Parathyroid adenoma (tissue), 2 donors: ENCODE results near the gene COA6.

ENCODE experiments used
- H2AFZ ChIP-seq: fragments of 300-600 bp; sonication (generic); one replicate; pipeline ENCODE4 v1.7.0; 2017; ENCODE audit warnings: antibody characterized with exemption, mild to moderate bottlenecking
- H3K27ac ChIP-seq: fragments of 300-600 bp; sonication (generic); one replicate; pipeline ENCODE4 v1.7.0; 2017
- H3K27me3 ChIP-seq: fragments of 300-600 bp; sonication (generic); one replicate; pipeline ENCODE4 v1.7.0; 2017; ENCODE audit warnings: low read length; ENCODE audit not compliant: control insufficient read depth, insufficient read depth
- H3K36me3 ChIP-seq: fragments of 300-600 bp; sonication (generic); one replicate; pipeline ENCODE4 v1.7.0; 2017; ENCODE audit warnings: low read length; ENCODE audit not compliant: control insufficient read depth, insufficient read depth
- H3K4me1 ChIP-seq: fragments of 300-600 bp; sonication (generic); one replicate; pipeline ENCODE4 v1.7.0; 2017; ENCODE audit warnings: control low read depth
- H3K4me2 ChIP-seq: fragments of 300-600 bp; sonication (generic); one replicate; pipeline ENCODE4 v1.7.0; 2017; ENCODE audit warnings: low read length
- H3K4me3 ChIP-seq: fragments of 300-600 bp; sonication (generic); one replicate; pipeline ENCODE4 v1.7.0; 2017; ENCODE audit warnings: low read depth, low read length
- H3K79me2 ChIP-seq: fragments of 300-600 bp; sonication (generic); one replicate; pipeline ENCODE4 v1.7.0; 2017; ENCODE audit warnings: control low read depth
- H3K9ac ChIP-seq: fragments of 300-600 bp; sonication (generic); one replicate; pipeline ENCODE4 v1.7.0; 2017; ENCODE audit warnings: mild to moderate bottlenecking
- H3K9me3 ChIP-seq: fragments of 300-600 bp; sonication (generic); one replicate; pipeline ENCODE4 v1.7.0; 2017; ENCODE audit warnings: low read length; ENCODE audit not compliant: control insufficient read depth
- TF ChIP-seq, protein P1 (sequence below): fragments of 300-600 bp; sonication (generic); IDR thresholded peaks from one replicate; pipeline ENCODE4 v1.7.0; 2017; ENCODE audit warnings: antibody characterized with exemption, mild to moderate bottlenecking
- donor health status: primary hyperparathyroidism.

Gene COA6

DNA sequence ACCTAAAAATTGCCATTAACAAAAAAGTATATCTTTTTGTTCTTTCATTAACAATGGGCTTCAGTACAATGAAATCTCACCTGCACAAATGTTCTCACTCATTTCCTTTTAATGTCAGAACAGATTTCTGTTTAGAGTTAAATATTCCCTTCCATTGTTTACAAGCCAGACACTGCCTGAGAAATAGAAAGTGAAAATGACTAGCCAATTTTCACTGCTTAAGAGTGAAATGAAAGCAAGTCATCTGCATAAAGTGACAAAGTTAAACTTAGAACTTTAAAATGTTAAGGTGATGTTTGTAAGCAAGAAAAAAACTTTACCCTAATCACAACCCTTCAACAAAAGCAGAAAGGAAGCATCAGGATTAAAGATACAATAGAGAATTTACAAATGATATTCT is 27.5 kb downstream of the COA6 start:
- Histone ChIP-seq H3K4me2 (no peak overlapping the region), H2AFZ (no peak overlapping the region), H3K4me1 (no peaks in the 10 kb centered on the region), H3K27ac (no peak overlapping the region), H3K36me3 (no peaks in the 10 kb centered on the region), H3K9ac (no peak overlapping the region), H3K79me2 (no peaks in the 10 kb centered on the region), H3K9me3 (no peaks in the 10 kb centered on the region), H3K4me3 (no peak overlapping the region), H3K27me3 (no peaks in the 10 kb centered on the region)
- TF ChIP-seq, protein P1, sequence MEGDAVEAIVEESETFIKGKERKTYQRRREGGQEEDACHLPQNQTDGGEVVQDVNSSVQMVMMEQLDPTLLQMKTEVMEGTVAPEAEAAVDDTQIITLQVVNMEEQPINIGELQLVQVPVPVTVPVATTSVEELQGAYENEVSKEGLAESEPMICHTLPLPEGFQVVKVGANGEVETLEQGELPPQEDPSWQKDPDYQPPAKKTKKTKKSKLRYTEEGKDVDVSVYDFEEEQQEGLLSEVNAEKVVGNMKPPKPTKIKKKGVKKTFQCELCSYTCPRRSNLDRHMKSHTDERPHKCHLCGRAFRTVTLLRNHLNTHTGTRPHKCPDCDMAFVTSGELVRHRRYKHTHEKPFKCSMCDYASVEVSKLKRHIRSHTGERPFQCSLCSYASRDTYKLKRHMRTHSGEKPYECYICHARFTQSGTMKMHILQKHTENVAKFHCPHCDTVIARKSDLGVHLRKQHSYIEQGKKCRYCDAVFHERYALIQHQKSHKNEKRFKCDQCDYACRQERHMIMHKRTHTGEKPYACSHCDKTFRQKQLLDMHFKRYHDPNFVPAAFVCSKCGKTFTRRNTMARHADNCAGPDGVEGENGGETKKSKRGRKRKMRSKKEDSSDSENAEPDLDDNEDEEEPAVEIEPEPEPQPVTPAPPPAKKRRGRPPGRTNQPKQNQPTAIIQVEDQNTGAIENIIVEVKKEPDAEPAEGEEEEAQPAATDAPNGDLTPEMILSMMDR = no peak

DNA sequence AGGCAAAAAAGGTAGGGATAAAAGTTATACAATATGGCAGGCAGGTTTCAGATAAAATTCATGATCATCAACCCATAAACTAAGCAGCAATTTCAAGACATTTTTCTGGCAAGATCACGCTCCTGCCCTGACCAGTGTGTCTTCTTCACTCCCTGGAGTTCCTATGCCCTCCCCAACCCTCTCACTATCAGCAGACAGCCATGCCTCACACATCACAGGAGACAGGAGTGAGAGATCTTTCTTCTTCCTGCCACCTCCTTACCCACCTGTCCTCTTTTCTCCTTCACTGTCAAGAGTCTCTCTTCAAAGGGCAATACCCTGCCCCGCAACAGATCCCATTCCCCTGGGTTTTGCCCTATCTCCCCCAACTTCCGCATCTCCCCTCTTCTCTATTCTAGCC is 28.4 kb downstream of the COA6 start:
- no peaks in the 10 kb centered on the region for H3K36me3 ChIP-seq
- H3K4me1 ChIP-seq = no peaks in the 10 kb centered on the region
- no peaks in the 10 kb centered on the region for H3K79me2 ChIP-seq
- H3K4me3 ChIP-seq = no peak overlapping the region
- no peaks in the 10 kb centered on the region for H3K27me3 ChIP-seq
- no peak overlapping the region for H3K27ac ChIP-seq
- no peak overlapping the region for H3K9ac ChIP-seq
- TF ChIP-seq, protein P1 = no peak
- no peaks in the 10 kb centered on the region for H3K9me3 ChIP-seq
- H3K4me2 ChIP-seq = no peak overlapping the region
- H2AFZ ChIP-seq = no peak overlapping the region

DNA sequence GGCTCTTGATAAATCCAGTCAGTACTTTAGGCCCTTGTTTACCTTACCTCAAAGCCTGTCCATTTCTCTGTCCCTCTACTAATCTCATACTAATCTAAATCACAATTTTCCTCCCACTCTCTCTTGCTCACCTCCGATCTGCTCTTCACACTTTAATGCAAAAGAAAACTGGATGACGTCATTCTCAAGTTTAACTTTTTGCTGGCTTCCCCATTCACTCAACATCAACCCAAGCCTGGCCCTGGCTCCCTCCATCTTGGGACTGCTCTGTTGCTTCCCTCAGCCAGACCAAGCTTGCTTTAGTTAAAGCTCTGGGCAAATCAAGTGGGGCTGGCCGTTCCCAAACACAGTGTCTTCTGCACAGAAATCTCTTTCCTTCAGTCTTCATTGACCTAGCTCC is 29.7 kb downstream of the COA6 start:
- H3K4me1 ChIP-seq = no peaks in the 10 kb centered on the region
- H2AFZ ChIP-seq = no peak overlapping the region
- H3K27ac ChIP-seq = no peak overlapping the region
- H3K79me2 ChIP-seq = no peaks in the 10 kb centered on the region
- H3K4me2 ChIP-seq = no peak overlapping the region
- H3K36me3 ChIP-seq = no peaks in the 10 kb centered on the region
- no peaks in the 10 kb centered on the region for H3K9me3 ChIP-seq
- TF ChIP-seq, protein P1 = no peak
- no peak overlapping the region for H3K9ac ChIP-seq
- H3K4me3 ChIP-seq = no peak overlapping the region
- no peaks in the 10 kb centered on the region for H3K27me3 ChIP-seq

DNA sequence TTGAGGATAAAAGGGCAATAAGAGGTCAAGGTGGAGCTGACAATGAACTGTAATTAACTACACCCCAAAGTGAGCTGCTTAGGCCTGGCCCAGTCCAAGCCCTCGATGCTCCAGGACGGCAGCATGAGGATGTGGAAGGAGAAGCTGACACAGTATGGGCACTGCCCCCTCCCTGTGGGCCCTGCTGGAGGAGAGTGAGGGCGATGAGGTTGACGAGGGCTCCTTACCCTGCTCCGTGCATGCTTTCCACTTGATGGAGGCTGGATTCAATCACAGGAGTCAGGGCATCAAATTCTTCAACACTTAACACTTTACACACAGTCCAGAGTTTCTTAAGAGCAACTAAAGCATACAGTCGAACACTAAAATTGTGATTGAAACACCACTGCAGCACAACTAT is 32.4 kb downstream of the COA6 start:
- H3K9ac ChIP-seq = no peak overlapping the region
- H3K79me2 ChIP-seq = no peaks in the 10 kb centered on the region
- H3K4me3 ChIP-seq = no peak overlapping the region
- no peaks in the 10 kb centered on the region for H3K4me1 ChIP-seq
- no peaks in the 10 kb centered on the region for H3K9me3 ChIP-seq
- no peak overlapping the region for H2AFZ ChIP-seq
- TF ChIP-seq, protein P1 = no peak
- H3K4me2 ChIP-seq = no peak overlapping the region
- H3K27ac ChIP-seq = no peak overlapping the region
- H3K27me3 ChIP-seq = no peaks in the 10 kb centered on the region
- H3K36me3 ChIP-seq = no peaks in the 10 kb centered on the region

DNA sequence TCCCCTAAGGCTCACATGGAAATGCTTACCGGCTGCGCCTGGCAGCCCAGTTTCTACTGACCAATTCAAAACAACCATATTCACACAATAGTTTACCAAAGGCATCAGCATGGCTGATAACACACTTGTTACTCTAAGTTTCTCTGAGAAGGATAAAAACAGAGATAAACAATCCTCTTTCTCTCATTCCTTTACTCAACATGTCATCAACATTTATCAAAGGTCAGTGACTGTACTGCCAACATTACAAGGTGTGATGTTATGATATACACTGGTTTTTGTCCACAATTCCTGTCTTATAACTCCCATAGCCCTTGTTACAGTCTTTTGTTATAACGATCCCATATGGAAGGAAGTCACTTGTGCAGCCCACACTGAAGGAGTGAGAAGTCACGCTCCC is 33.6 kb downstream of the COA6 start:
- Histone ChIP-seq H2AFZ (no peak overlapping the region), H3K27me3 (no peaks in the 10 kb centered on the region), H3K79me2 (no peaks in the 10 kb centered on the region), H3K4me1 (no peaks in the 10 kb centered on the region), H3K4me3 (no peak overlapping the region), H3K36me3 (no peaks in the 10 kb centered on the region), H3K4me2 (no peak overlapping the region), H3K27ac (no peak overlapping the region), H3K9ac (no peak overlapping the region), H3K9me3 (no peaks in the 10 kb centered on the region)
- TF ChIP-seq, protein P1 = no peak
